ENCODE data around the gene GFAP.
"Not testable (repeated sequence)": the region's sequence is repeated elsewhere in the genome, so short reads cannot be mapped to it uniquely, and the experiment has no call there.

Gene GFAP

GRCh38 chr17:44952946-44953475 lies 37.7 kb upstream of the GFAP start:
- DNase-seq (ENCODE audit: low spot score): no peak
- Histone ChIP-seq H3K4me3 (no peak overlapping the region), H3K27ac (no peak overlapping the region)
- no peak for TF ChIP-seq CTCF (IDR thresholded peaks at IDR 0.05)

- H3K4me3 ChIP-seq: peak overlapping the region; percentile 74
- DNase-seq (ENCODE audit: low spot score): no peak
- no peak for TF ChIP-seq CTCF (IDR thresholded peaks at IDR 0.05)
- H3K27ac ChIP-seq: no peak overlapping the region
These were observed 33.1 kb upstream of the GFAP start for GRCh38 chr17:44948315-44948795.

GRCh38 chr17:44947461-44948314 lies 32.4 kb upstream of the GFAP start, which contains the start of gene KIF18B:
Gene KIF18B (minus strand): TSS chr17:44947773. CDS start chr17:44936344, 11,429 bp downstream.
- TF ChIP-seq CTCF (IDR thresholded peaks at IDR 0.05): no peak
- Histone ChIP-seq H3K4me3 (peak within 1 kb of the TSS; percentile 74), H3K27ac (peak within 1 kb of the TSS in 1 of 2 donors; percentile 50)
- peak; percentile 88 for DNase-seq (ENCODE audit: low spot score)

GRCh38 chr17:44945652-44946051 lies 30.4 kb upstream of the GFAP start:
- H3K27ac ChIP-seq; H3K4me3 ChIP-seq; DNase-seq (ENCODE audit: low spot score): not testable (repeated sequence)

GRCh38 chr17:44942456-44942855 lies 27.2 kb upstream of the GFAP start:
- no peak overlapping the region for H3K27ac ChIP-seq
- TF ChIP-seq CTCF (IDR thresholded peaks at IDR 0.05): no peak
- no peak overlapping the region for H3K4me3 ChIP-seq
- peak; percentile 41 for DNase-seq (ENCODE audit: low spot score)

- Histone ChIP-seq H3K4me3 (no peak overlapping the region), H3K27ac (no peak overlapping the region)
- peak; percentile 58 for DNase-seq (ENCODE audit: low spot score)
- no peak for TF ChIP-seq CTCF (IDR thresholded peaks at IDR 0.05)
These were observed 26.5 kb upstream of the GFAP start for GRCh38 chr17:44941712-44942331.

GRCh38 chr17:44940768-44941167 lies 25.5 kb upstream of the GFAP start:
- no peak for DNase-seq (ENCODE audit: low spot score)
- H3K27ac ChIP-seq: no peak overlapping the region
- no peak overlapping the region for H3K4me3 ChIP-seq
- no peak for TF ChIP-seq CTCF (IDR thresholded peaks at IDR 0.05)

All from coronary artery (tissue), 2 donors.